ENCODE results near the gene IQCF2.
A peak's percentile ranks its signal among the peaks of the same experiment; 100 is the strongest.
"Not testable (repeated sequence)": the region's sequence is repeated elsewhere in the genome, so short reads cannot be mapped to it uniquely, and the experiment has no call there.

Gene IQCF2

DNA sequence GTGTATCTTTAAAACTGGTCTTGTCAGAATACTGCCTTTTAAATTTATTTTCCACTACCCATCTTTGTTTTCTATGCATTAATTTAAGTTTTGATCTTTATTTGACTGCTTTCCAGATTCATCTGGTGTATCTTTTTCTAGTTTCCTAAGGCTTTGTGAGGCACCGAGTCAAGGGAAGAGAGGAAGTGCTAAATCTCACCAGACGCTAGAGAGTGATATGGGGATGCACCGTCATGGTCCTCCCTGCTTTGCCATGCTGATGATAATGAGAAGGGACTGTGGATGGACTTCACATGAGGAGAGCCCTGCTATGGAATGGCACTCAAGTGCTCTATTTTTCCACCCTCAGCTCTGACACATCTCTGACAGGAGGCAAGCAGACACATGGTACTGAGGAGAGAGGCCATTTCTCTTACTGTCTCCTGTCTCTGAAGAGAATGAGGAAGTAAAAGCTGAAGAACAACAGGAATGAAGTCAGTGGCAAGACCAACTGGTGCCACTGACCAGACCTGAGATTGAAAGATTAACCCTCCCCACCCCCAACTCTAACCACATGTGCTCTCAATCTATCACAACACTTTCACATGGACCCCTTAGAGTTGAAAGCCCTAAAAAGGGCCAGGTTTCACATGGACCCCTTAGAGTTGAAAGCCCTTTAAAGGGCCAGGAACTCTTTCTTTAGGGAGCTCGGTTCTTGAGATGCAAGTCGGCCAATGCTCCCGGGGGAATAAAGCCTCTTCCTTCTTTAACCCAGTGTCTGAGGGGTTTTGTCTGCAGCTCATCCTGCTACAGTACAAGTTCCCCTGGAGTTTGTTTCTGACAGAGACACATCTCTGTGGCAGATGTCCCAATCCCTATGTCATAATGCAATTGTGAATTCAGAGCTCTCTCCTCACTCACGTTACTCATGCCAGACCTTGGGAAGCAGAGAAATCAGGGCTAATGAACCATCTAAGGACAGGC, at the start of gene IQCF2:
Gene IQCF2 (plus strand): TSS at position 913 of the 963 bp plus-strand sequence. CDS start 52 bp downstream, outside the sequence.
- no peak for DNase-seq

DNA sequence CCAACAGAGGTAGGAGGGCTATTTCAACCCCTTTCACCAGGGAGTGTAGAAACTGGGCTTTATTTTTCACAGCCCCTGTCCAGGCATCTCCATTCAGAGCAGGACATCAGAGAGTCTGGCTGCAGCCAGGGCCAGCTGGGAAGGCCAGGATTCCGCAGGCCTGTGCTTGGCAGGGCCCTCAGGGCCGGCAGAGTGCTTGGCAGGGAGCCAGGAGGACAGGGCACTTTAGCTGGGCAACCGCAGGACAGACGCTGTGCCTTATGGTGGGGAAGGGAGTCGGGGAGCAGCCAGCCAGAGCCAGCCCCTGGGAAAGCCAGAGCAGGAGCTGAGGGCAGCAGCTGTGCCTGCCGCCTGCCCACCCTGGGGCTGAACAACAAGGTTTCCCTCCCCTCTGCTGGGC, 47.9 kb upstream of the IQCF2 start:
- no peak for DNase-seq

DNA sequence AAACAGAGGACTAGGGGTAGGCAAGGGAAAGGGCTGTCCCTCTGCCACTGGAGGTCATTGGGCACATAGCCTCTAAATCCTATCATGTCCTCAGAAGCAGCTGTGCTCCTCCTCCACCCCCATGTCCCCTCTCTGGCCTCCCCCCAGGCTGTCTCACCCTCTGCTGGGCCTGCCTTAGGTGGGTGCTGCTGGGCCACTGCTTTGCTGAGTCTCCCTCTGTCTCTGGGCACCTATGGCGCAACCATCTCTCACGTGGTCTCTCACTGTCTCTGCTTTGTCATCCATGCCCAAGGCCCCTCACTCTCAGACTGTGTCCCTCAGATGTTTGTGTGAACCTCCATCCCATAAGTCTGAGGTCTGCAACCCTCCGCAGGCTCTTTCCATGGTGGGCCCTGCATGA, 47.4 kb upstream of the IQCF2 start:
- DNase-seq, result no peak

DNA sequence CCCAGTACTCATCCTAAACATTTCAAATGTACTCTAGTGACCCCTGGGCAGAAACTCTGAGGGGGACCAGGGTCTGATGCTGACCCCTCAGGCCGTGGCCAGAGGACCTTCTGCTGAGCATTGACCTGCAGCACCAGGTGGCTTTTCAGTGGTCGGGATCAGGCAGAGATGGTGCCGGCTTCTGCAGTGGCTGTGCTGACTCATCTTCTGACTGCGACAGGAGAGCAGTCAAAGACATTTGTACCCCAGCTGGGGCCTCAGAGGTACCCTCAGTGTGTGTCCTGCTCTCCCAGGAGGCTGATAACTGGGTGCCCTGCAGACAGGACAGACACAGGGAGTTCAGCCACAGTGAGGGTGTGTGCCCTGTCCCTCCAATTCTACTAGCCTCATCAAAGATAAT, 45.8 kb upstream of the IQCF2 start:
- no peak for DNase-seq

DNA sequence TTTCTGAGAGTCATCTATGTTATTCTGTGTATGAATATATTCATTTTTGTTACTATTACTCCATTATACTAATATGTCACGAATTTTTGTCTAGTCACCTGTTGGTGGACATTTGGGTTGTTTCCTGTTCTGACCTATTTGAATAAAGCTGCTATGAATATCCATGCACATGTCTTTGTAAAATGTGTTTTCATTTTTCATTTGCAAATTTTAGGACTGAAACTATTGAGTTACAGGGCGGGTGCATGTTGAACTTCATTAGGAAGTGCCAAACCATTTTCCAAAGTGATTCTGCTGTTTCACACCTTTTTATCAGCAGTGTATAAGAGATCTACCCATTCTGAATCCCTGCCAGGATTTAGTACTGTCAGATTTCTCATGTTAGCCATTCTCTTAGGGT, 44.7 kb upstream of the IQCF2 start:
- no peak for DNase-seq

DNA sequence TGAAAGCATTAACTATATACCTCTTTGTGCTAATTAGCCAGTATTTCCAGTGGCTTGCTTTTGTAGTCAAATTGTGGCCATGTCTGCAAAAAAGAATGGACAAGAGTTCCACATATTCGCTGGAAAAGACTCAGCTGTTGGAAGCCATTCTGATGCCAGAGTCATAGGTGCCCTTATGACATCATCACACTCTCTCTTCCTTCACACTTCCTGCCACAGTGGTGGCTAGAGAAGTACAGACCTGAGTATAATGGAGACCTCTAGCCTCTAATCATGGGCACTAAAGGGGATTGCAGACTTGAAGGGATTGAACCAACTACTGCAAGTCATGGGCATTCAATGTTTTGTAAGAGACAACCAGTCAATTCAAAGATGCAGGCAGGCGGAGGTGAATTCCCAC, 44.0 kb upstream of the IQCF2 start:
- DNase-seq, result no peak

DNA sequence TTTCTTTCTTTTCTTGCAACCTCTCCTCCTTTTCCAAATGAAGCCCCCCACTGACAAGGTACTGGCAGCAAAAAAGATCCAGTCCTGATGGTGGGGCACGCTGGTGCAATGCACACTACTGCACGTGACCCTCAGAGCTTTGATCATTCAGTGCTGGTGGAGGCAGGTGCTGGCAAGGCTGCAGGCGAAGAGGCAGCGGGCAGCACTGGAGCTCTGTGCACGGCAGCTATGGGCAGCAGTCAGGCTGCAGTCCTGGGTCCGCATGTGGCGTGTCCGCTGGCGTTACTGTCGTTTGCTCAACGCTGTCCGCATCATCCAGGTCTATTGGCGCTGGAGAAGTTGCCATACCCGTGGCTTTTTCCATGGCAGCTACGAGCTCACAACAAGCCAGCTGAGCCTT, 42.3 kb upstream of the IQCF2 start:
- no peak for DNase-seq

DNA sequence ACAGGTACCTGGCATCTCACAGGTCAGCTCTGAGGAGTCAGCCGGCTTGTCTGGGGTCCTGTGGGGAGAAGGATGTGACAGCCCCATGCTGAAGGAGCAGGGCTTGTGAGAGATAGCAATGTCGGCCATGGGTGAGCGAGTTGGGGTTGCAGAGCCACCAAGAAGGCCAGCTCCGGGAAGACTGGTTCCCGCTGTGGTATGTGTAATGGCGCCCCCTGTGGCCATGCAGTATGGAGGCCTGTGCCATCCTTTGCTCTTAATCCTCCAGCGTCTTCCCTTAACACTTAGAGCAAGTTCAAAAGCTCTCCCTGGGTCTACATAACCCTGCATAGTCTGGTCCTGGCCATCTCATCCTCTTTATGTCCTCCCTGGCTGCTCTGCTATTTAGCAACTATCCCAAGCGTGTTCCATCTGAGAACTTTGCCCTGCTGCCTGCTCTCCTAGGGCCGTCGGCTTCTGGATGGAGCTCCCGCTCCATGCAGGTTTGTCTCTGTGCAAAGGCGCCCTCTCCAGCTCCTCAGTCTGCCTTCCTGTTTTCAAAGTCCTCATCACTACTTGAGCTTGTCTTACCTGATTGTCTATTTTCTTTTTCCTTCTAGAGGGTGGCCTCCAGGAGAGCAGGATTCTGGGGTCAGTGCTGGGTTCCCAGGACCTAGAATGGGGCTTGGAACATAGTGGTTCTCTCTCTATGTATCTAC, 41.6 kb upstream of the IQCF2 start:
- no peak for DNase-seq

DNA sequence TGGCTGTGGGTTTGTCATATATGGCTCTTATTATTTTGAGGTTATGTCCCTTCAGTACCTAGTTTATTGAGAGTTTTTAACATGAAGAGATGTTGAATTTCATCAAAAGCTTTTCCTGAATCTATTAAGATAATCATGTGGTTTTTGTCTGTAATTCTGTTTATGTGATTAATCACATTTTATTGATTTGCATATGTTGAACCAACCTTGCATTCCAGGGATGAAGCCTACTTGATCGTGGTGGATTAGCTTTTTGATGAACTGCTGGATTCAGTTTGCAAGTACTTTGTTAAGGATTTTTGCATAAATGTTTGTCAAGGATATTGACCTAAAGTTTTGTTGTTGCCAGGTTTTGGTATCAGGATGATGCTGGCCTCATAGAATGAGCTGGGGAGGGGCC, 33.1 kb upstream of the IQCF2 start:
- DNase-seq, result no peak

DNA sequence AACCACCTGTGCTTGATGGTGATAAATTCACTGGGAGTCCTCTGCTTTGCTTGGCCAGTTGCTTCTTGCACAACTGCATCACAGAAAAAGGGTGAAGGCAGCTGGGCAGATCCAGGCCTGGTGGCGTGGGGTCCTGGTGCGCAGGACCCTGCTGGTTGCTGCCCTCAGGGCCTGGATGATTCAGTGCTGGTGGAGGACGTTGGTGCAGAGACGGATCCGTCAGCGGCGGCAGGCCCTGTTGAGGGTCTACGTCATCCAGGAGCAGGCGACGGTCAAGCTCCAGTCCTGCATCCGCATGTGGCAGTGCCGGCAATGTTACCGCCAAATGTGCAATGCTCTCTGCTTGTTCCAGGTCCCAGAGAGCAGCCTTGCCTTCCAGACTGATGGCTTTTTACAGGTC, 31.1 kb upstream of the IQCF2 start:
- no peak for DNase-seq

DNA sequence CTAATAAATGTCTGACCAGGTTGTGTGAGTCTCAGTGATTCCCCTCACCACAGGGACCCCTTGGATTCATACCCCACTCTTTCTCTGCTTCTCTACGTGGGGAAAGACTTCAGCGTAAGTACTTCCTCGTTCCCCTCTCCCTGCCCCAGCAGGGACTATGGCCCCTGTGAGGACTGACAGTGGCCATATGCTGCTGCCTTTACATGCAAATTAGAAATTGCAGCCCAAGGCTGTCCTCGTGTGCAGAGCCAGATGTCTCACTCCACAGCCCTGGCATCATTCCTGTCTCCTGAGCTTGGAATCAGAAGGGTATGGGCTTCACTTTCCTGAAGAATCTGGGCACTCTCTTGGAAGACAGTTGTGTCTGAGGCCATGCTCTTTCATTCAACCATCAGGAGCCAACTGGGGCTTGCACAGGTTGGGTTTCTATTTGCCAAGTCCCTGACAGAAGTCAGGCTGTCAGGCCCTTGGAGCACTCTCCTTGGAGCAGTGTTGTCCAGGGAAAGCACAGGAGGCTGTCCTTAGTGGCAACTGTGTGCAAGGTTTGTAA, 30.5 kb upstream of the IQCF2 start:
- no peak for DNase-seq

DNA sequence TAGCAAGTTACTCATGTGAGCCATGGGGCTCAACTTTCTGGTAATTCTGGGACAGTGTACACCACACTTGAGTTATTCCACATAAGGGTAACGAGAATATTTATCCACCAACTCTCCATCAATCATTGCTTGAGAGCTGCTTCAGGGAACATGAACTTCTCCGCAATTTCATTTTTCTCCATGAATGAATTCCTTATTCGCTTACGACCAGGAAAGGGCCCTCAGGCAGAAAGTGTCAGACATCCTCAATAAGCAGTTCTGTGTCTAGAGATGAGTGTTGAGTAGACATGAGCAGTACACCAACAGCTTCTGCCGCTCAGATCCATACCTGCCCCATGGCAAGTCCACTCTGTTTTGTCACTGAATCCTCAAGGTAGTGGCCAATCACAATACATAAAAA, 24.8 kb upstream of the IQCF2 start:
- DNase-seq, result no peak

DNA sequence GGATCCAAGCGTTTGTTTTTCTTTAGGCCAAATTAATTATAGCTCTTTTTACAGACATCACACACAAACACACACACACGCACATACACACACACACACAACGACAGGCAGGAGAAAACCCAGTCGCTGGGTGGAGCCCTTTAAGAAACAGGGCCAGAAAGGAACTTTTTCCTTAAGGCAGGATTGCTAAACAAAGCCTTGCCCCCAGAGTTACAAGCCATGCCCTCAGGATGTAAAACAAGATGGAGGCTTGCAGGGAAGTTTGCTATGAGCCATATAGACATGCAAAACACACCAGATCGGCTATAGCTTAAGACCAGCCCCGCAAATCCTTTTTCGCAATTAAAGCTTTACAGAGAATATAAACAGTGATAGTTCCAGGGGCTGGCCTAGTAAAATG, 16.3 kb upstream of the IQCF2 start:
- no peak for DNase-seq

DNA sequence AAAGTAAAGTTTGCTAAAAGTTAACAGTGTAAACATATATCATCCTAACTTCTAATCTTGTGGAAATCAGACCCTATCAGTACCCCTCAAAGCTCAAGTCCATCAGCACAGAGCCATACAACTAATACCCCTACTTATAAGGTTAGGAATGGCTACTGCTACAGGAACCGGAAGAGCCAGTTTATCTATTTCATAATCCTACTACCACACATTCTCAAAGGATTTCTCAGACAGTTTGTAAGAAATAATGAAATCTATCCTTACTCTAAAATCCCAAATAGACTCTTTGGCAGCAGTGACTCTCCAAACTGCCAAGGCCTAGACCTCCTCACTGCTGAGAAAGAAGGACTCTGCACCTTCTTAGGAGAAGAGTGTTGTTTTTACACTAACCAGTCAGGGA, 6.0 kb upstream of the IQCF2 start:
- not testable (repeated sequence) for DNase-seq

DNA sequence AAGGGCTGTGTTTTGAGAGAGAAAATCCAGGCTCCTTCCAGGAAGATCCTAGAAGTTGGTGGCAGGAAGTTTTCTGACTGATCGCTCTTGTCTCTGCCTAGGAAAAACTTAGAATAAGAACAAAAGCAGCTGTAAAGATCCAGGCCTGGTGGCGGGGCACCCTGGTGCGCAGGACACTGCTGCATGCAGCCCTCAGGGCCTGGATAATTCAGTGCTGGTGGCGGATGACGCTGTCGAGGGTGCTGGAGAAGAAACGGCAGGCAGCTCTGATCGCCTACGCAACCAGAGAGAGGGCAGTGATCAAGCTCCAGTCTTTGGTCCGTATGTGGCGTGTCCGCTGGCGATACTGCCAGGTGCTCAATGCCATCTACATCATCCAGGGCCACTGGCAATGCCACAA, 1.5 kb downstream of the IQCF2 start:
- DNase-seq, result no peak

DNA sequence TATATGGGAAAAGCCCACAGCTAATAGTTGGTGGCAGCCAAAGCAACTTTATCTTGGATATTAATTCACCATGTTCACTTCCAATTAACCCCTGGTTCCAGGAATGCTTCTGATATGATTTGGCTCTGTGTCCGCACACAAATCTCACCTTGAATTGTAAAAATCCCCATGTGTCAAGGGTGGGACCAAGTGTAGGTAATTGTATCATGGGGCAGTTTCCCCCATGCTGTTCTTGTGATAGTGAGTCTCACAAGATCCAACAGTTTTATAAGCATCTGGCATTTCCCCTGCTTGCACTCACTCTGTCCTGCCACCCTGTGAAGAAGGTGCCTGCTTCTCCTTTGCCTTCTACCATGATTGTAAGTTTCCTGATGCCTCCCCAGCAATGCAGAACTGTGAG, 7.5 kb downstream of the IQCF2 start:
- DNase-seq, result not testable (repeated sequence)

DNA sequence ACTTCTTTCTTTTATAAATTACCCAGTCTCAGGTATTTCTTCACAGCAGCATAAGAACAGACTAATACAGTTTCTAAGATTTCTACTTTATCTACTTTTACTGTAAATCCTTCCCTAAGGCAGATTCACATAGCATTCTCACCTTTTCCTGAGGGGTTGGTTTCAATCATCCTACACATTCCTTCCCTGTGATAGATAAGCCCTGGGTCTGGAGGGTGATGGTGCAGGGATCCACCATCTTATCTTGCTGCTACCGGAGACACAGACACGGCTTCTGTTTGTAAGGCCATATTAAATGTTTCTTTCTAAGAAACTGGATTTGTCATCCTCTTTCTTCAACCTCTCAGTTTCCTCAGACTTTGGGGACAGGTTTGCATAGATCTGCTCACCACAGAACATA, 7.9 kb downstream of the IQCF2 start:
- DNase-seq, result no peak

DNA sequence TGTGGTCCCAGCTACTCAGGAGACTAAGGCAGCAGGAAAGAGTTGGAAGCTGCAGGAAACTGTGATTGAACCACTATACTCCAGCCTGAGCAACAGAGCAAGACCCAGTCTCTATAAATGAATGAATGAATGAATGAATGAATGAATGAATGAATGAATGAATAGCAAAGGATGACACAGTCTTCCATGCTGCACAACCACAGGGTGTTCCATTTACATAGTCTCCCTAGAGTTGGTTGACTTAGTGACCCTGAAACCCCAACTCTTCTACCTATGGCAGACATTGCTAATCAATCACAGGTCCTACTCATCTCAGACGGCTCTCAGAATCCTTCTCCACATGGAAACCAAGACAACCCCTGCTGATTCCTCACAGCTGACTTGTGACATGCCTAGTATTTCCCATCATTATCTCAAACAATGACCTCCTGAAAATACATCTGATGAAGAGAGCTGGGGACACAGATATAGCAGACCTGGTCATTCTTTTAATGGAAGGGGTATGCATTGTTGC, 11.9 kb downstream of the IQCF2 start:
- DNase-seq, result no peak

DNA sequence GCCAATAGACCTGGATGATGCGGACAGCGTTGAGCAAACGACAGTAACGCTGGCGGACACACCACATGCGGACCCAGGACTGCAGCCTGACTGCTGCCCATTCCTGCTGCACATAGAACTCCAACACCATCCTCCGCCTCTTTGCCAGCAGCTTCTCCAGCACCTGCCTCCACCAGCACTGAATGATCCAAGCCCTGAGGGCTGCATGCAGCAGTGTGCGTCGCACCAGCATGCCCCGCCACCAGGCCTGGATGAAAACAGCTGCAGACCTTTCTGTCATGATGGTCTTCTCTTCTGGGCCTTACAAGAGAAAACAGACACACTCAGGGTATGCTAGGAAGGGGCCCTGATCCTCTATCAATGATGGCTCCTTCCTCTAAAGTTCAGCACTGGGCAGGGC, 12.5 kb downstream of the IQCF2 start:
- no peak for DNase-seq

DNA sequence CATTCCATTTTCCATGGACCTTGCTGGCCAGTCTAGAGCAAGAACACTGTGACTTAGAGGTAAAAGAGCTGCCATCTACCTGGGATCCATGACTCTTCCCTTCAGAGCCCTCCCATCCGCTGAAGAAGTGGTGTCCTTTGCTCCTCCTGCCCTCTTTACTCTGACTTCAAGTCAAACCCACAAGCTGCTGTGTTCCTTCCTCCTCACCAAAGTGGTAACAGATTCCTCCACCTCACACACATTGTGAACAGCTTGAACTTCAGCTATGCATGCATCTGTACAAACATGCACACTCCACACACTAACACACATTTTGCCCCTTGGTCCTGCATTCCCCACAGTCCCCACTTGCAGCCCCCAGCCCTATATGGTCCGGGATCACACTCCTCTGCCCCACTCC, 13.0 kb downstream of the IQCF2 start:
- DNase-seq, result no peak

DNA sequence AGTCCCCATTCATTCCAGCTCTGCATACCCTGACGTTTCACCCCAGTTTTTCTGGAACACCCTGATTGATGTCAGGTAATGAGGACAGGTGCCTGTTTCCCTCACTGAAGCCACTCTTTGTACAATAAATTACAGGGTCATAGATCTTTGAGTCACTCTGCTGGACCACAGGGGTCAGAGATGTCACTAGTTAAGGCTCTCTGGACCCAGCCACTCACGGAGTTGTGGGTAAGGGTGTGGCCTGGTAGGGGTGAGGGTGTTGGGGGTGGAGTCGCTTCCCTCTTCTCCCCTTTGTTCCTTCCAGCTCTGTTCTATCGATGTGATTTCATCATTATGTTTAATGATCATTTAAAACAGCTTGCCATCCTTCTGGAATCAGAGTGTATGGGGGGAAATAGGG, 13.5 kb downstream of the IQCF2 start:
- DNase-seq, result no peak

DNA sequence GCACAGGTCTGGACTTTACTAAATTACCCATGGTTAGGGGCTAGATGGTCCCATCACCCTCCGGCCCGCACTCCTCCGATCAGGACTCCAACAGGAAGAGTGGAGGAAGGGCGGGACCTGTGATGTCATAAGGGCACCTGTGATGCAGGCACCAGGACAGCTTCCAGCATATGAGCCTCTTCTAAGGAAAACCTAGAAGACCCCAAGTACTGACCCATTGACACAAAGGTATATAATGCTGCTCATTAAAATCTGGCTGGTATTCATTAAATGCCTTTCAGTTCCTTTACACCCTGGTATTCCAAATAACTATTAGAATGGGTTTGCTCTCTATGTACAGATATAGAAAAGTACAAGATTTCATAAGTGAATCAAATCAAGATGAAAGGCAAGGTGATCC, 14.1 kb downstream of the IQCF2 start, which contains the start of gene IQCF5:
Gene IQCF5 (minus strand): TSS at position 101 of the 400 bp plus-strand sequence. CDS start 70 bp downstream, at position 31.
- no peak for DNase-seq

DNA sequence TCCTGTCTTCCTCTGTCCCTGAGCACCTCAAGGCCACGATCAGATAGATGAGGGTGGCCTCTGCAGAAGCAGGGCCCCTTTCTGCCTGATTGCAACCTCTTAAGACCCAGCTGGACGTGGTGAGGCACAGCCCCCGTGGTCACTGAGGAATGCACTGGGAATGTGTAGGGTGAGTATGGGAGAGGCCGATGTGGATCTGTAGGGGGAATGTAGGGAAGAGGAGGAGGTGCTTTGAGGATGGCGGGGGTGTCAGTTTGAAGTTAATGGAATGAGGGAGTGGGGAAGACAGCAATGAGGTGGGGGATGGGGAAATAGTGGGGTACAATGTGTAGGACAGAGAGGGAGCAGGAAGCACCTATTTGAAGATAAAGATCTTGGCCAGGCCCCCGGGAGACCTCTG, 14.8 kb downstream of the IQCF2 start:
- DNase-seq, result peak; percentile 67

DNA sequence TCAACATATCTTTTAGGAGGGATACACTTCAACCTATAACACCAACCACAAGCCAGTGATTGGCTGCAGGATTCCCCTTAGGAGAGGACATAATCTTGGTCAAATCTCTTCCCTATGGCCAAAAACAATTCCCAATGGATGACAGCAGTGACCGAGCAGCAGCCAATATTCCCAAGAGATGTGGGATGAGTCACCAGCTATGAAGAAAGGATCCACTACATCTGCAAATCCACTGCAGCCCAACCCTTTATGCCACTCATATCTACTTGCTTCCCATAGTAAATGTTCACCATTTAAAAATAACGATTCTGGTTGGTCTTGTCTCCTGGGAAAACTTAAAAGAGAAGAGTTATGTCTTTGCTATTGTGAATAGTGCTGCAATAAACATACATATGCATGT, 18.5 kb downstream of the IQCF2 start:
- no peak for DNase-seq

Measured in islet precursor cell (in vitro differentiated cells).